ENCODE data around the gene XRCC5.

- peak; percentile 23; the same call in 1 of the 2 replicates for TF ChIP-seq ATF2 (IDR thresholded peaks at IDR 0.05; ENCODE audit: low read length)
- peak; percentile 91; the same call in 1 of the 2 replicates for TF ChIP-seq SP4 (IDR thresholded peaks at IDR 0.05; ENCODE audit: low read length)
- TF ChIP-seq, protein P1, sequence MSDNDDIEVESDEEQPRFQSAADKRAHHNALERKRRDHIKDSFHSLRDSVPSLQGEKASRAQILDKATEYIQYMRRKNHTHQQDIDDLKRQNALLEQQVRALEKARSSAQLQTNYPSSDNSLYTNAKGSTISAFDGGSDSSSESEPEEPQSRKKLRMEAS (IDR thresholded peaks at IDR 0.05), result peak; percentile 88
- TF ChIP-seq CTCF (IDR thresholded peaks at IDR 0.05; ENCODE audit: control extremely low read depth in 1 of 3, insufficient read depth in 1 of 3, low read depth in 1 of 3, low read length in 3 of 3), result peak; percentile 68 to 93 (median 75)
- TF ChIP-seq CEBPB (IDR thresholded peaks at IDR 0.05; ENCODE audit: low read depth, low read length), result no peak
- no peak for TF ChIP-seq BACH1 (IDR thresholded peaks at IDR 0.05; ENCODE audit: low read length)
- no peak for TF ChIP-seq JUND (IDR thresholded peaks at IDR 0.05; ENCODE audit: low read length)
- no peak; a peak in 1 of 4 replicates for TF ChIP-seq RAD21 (IDR thresholded peaks at IDR 0.05 in 1 of 2, conservative IDR thresholded peaks at IDR 0.05 in 1 of 2; ENCODE audit: low read depth in 2 of 2, low read length in 2 of 2)
- TF ChIP-seq EZH2 (IDR thresholded peaks at IDR 0.05; ENCODE audit: low read depth, low read length, severe bottlenecking), result no peak
These were observed 5.8 kb downstream of the XRCC5 start for GRCh38 chr2:216114714-216115531.

Data from H1 (cell line).